ENCODE data around the gene GGCX.
A peak's percentile ranks its signal among the peaks of the same experiment; 100 is the strongest.
"Not testable (repeated sequence)": the region's sequence is repeated elsewhere in the genome, so short reads cannot be mapped to it uniquely, and the experiment has no call there.

Gene GGCX

GRCh38 chr2:85595301-85596025 is 34.2 kb upstream of the GGCX start, which contains the start of gene RNF181 (continued):
- TF ChIP-seq ZXDB (tag by site-specific recombination; IDR thresholded peaks at IDR 0.05) (peak; percentile 82), ZNF426 (tag by site-specific recombination; IDR thresholded peaks at IDR 0.05) (no peak), KLF16 (tag by site-specific recombination; IDR thresholded peaks at IDR 0.05) (peak; percentile 34; the same call in 1 of the 2 replicates), ZNF571 (tag by site-specific recombination; IDR thresholded peaks at IDR 0.05) (no peak), GLIS1 (tag by site-specific recombination; IDR thresholded peaks at IDR 0.05) (no peak), ZNF660 (tag by site-specific recombination; IDR thresholded peaks at IDR 0.05) (peak; percentile 38; the same call in 1 of the 2 replicates), ZIC2 (tag by site-specific recombination; IDR thresholded peaks at IDR 0.05) (peak; percentile 37; the same call in 1 of the 2 replicates), SP3 (tag by site-specific recombination; IDR thresholded peaks at IDR 0.05) (peak; percentile 61)

- CTCF ChIA-PET = interaction anchor here (0.6 to 1.9 kb wide), 5 partner anchors 10 to 175 kb away, joined by 3 to 5 read pairs (median 3); partner anchors contain the start of gene VAMP8
- H3K27ac ChIP-seq (ENCODE audit: extremely low read depth, low read depth, low read length) = peak overlapping the region; percentile 77
- H3K4me3 ChIP-seq (ENCODE audit: low read depth, low read length) = peak overlapping the region; percentile 79
- POLR2A ChIA-PET = interaction anchor here (0.6 to 4.1 kb wide), 23 partner anchors 7 to 240 kb away, joined by 3 to 43 read pairs (median 5); partner anchors contain the start of genes C2orf68, ELMOD3, GGCX and MAT2A
- peaks cover 7 to 31% of the 10 kb centered on the region in 2 experiments; a peak in 2 of 3 replicates for H3K36me3 ChIP-seq (ENCODE audit: control insufficient read depth in 2 of 2, insufficient read depth in 1 of 2, low read length in 2 of 2)
- H3K4me1 ChIP-seq (ENCODE audit: control insufficient read depth, insufficient read depth, low read length) = 0 out of 2 replicates have a peak, but pooled peaks cover 3% of the 10 kb centered on the region
- no peaks in the 10 kb centered on the region for H3K9me3 ChIP-seq (ENCODE audit: control insufficient read depth, insufficient read depth, low read depth, low read length)
- 0 out of 2 replicates have a peak, but pooled peaks have one; percentile 32 for TF ChIP-seq ZFP37 (tag by site-specific recombination; IDR thresholded peaks at IDR 0.05)
- no peak for TF ChIP-seq ZNF843 (tag by site-specific recombination; IDR thresholded peaks at IDR 0.05)
Observed at GRCh38 chr2:85594715-85595300, 33.5 kb upstream of the GGCX start.

GRCh38 chr2:85593023-85593422 is 31.7 kb upstream of the GGCX start:
- Histone ChIP-seq H3K27ac (ENCODE audit: extremely low read depth, low read depth, low read length) (no peak overlapping the region), H3K4me3 (ENCODE audit: low read depth, low read length) (no peak overlapping the region), H3K36me3 (ENCODE audit: control insufficient read depth in 2 of 2, insufficient read depth in 1 of 2, low read length in 2 of 2) (peaks cover 7 to 14% of the 10 kb centered on the region in 2 experiments; a peak in 1 of 3 replicates), H3K9me3 (ENCODE audit: control insufficient read depth, insufficient read depth, low read depth, low read length) (no peaks in the 10 kb centered on the region), H3K4me1 (ENCODE audit: control insufficient read depth, insufficient read depth, low read length) (0 out of 2 replicates have a peak, but pooled peaks cover 3% of the 10 kb centered on the region)
- CTCF ChIA-PET = interaction anchor here (0.6 kb wide), 1 partner anchor 227 kb away, joined by 3 read pairs; no protein-coding TSS in a partner anchor
- no peak for TF ChIP-seq GLI4 (tag by site-specific recombination; IDR thresholded peaks at IDR 0.05)
- TF ChIP-seq ZNF585B (tag by site-specific recombination; IDR thresholded peaks at IDR 0.05) = no peak
- TF ChIP-seq ZFP69B (tag by site-specific recombination; IDR thresholded peaks at IDR 0.05) = no peak
- no peak for TF ChIP-seq ZBTB21 (tag by site-specific recombination; IDR thresholded peaks at IDR 0.05)
- TF ChIP-seq ZNF76 (tag by site-specific recombination; IDR thresholded peaks at IDR 0.05; ENCODE audit: borderline replicate concordance, low read depth) = no peak
- TF ChIP-seq WT1 (tag by site-specific recombination; IDR thresholded peaks at IDR 0.05) = no peak
- no peak for TF ChIP-seq ZNF555 (tag by site-specific recombination; conservative IDR thresholded peaks at IDR 0.05)
- TF ChIP-seq PRDM10 (tag by site-specific recombination; IDR thresholded peaks at IDR 0.05) = no peak
- TF ChIP-seq ZNF629 (tag by site-specific recombination; IDR thresholded peaks at IDR 0.05) = no peak
- TF ChIP-seq ZNF830 (tag by site-specific recombination; IDR thresholded peaks at IDR 0.05; ENCODE audit: low read depth) = no peak
- no peak for TF ChIP-seq GFI1B (tag by site-specific recombination; IDR thresholded peaks at IDR 0.05)
- no peak for TF ChIP-seq ZNF692 (tag by site-specific recombination; IDR thresholded peaks at IDR 0.05)
- no peak for TF ChIP-seq ZSCAN18 (tag by site-specific recombination; IDR thresholded peaks at IDR 0.05)
- POLR2A ChIA-PET = interaction anchor here (0.6 to 1.7 kb wide), 4 partner anchors 10 to 32 kb away, joined by 3 to 5 read pairs (median 5); partner anchors contain the start of genes GGCX, TMEM150A and VAMP8

- H3K36me3 ChIP-seq (ENCODE audit: control insufficient read depth in 2 of 2, insufficient read depth in 1 of 2, low read length in 2 of 2); CTCF ChIA-PET; H3K4me1 ChIP-seq (ENCODE audit: control insufficient read depth, insufficient read depth, low read length); H3K4me3 ChIP-seq (ENCODE audit: low read depth, low read length); H3K9me3 ChIP-seq (ENCODE audit: control insufficient read depth, insufficient read depth, low read depth, low read length); H3K27ac ChIP-seq (ENCODE audit: extremely low read depth, low read depth, low read length): not testable (repeated sequence)
- POLR2A ChIA-PET = interaction anchor here (0.6 to 1.7 kb wide), 2 partner anchors 28 to 31 kb away, joined by 3 to 5 read pairs; partner anchors contain the start of gene GGCX
Observed at GRCh38 chr2:85592299-85592698, 31.0 kb upstream of the GGCX start.

Measured in HEK293 (cell line).